Inflammatory macrophage (primary cell): ENCODE results near the gene ZNF224.

Experiments
- DNase-seq, 2 donors: peaks; one replicate each; pipeline ENCODE4 v3.0.0-alpha.2; 2020 to 2022

The ZNF224 gene

GRCh38 chr19:44131955-44132354, 37.8 kb downstream of the ZNF224 start:
- no peak for DNase-seq

DNA sequence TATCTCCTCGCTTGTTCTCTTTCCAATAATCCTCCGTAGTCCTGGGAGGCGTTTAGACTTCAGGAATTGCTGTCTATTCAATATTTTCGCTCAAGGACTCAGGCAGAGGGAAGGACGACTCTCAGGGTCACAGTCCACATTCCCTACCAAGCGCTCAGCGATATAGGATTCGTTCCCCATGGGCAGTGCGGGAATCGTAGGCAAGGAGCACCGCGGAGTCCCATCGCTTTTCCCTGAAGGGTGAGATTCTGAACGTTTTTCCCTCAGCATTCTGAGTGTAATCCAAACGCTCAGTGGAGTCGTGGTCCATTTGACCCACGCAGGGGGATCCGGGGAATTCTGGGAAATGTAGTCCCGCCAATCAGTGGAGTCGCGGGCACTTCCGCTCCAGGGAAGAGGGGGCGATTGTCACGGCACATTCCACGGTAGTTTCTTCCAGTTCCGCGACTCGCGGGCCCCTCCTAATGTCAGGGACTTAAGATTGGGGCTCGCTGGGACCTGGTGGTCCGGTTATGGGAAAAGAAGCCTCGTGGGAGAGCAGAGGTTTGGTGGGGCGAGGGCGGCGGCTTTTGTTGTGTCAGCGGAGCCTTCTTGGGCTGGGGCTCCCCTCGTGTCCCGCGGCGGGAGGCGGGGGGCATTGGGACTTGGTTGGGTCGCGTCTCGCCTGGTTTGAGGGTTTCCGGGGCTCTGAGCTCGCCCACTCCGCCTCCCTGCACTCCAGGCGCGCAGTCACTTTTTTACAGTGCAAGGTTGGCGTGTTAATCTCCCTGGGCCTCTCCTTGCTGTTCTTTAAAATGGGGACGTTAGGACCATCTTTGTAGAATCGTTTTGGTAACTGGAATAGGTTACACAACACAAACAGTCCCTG, 47.3 kb downstream of the ZNF224 start, which contains the start of gene ZNF234:
ZNF234 (plus strand) TSS at position 364 of the 868 bp plus-strand sequence. CDS start 3,079 bp downstream, outside the sequence.
- peak; percentile 79 to 89 for DNase-seq

DNA sequence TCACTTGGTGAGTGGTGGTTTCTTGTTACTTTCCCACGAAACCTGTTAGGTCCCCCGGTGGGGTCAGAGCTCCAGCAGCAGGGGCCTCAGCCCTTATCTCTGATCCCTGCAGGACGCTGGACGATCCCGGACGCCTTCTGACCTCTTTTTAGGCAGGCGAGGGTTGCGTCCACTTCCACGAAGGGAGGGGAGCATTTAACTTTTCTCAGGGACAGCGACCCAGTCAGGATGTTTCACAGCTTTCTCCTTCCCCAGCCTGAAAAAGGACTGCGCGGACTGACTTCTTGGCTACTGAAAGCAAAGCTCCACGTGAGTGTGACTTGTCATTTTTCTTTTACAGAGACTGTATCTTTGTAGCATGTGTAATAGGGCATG, 47.9 kb downstream of the ZNF224 start:
- DNase-seq, result peak; percentile 8 to 18

DNA sequence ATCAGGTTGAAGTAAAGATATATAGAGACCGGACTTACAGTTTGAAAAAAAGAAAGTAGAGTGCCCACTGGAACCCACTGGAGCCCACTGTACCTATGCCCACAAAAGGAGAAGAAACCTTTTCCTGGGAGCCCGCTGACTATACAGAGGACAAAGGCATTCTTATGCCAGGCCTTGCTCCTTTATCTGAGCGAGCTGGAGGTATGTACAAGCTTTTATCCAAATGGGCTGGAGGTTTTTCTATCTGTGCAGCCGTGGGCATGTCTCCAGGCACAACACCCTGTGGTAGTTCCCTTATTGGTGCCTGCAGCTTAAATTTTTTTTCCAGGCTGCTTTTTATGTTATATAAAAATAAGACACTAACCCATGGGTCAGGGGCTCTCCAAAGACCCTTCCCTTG, 55.6 kb downstream of the ZNF224 start:
- no peak for DNase-seq

DNA sequence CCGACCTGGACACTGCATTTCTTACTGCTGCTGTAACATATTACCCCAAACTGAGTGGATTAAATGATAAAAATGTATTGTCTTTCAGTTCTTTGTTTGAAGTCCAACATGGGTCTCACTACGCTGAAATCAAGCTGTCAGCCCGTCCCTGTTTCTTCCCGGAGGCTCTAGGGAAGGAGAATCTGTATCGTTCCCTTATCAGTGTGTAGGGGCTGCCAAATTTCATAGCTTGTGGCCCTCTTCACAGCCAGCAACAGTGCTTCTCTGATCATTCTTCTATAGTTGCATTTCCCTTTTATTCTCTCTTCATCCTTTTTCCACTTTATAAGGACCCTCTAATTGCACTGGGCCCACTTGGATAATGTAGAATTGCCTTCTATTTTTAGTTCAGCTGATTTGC, 57.3 kb downstream of the ZNF224 start:
- no peak for DNase-seq

- DNase-seq, result no peak
Observed at GRCh38 chr19:44156475-44156874, 62.3 kb downstream of the ZNF224 start.
